HepG2 (cell line): ENCODE data around the gene SH3YL1. TPM values are rescaled to one million over a fixed set of nuclear protein-coding genes. Genes with fewer than 3 reads are reported as not detected.

ENCODE experiments used
- ATAC-seq: fragments of 200-7000 bp; cut with Tn5 transposase; 3 replicates; pipeline ENCODE4 v1.9.1; 2020; ENCODE audit warnings: mild to moderate bottlenecking, moderate library complexity
- BruUV-seq: library from RNA; stranded (reverse); fragments of 400-500 nt; replicated peaks from 2 replicates; lab custom pipeline; 2021; lab: Mats Ljungman, UMichigan
- CTCF ChIA-PET: fragments of 300-600 bp; formaldehyde crosslinking; extraction: SDS; loops from one replicate; lab custom pipeline; 2021; ENCODE audit warnings: low total read pairs, inconsistent platforms, low intra/inter-chr PET ratio; lab: Yijun Ruan, JAX
- POLR2A ChIA-PET: fragments of 350-600 bp; sonication (Branson Sonifier 250); formaldehyde crosslinking; loops from one replicate; lab custom pipeline; 2020; ENCODE audit warnings: antibody characterized with exemption, inconsistent platforms; lab: Yijun Ruan, JAX
- DNase-seq: peaks from one replicate; pipeline ENCODE4 v3.0.0-alpha.2; 2015; ENCODE audit warnings: low spot score
- FAIRE-seq: peaks from 3 replicates; lab custom pipeline; 2011; peaks lifted over from hg19 to GRCh38; lab: Jason Lieb, UNC
- H2AFZ ChIP-seq: one replicate; pipeline ENCODE4 v1.6.1; 2011; ENCODE audit warnings: low read length, inconsistent platforms
- H3K27ac ChIP-seq: fragments of 300-600 bp; 3 replicates; pipeline ENCODE4 v1.8.0; 2011; ENCODE audit warnings: mixed run types, mild to moderate bottlenecking, mixed read lengths, low read length, inconsistent platforms; ENCODE audit not compliant: insufficient read depth; ENCODE audit errors: extremely low read length
- H3K27me3 ChIP-seq, 2 experiments: fragments of 200-600 bp in 1 of 2; 2 replicates in 1 of 2; 3 replicates in 1 of 2; pipeline versions ENCODE4 v1.6.0 to v1.8.0; 2011; ENCODE audit warnings: low read length in 2 of 2, mild to moderate bottlenecking in 2 of 2, moderate library complexity in 2 of 2, inconsistent platforms in 1 of 2; ENCODE audit not compliant: insufficient read depth in 2 of 2, control insufficient read depth in 1 of 2
- H3K36me3 ChIP-seq, 2 experiments: fragments of 200-600 bp in 1 of 2; replicated peaks in 1 of 2; 2 replicates in 1 of 2; 3 replicates in 1 of 2; pipeline versions ENCODE4 v1.5.1 to v1.8.0; 2011; ENCODE audit warnings: low read length in 2 of 2, inconsistent platforms in 1 of 2; ENCODE audit not compliant: insufficient read depth in 2 of 2, control insufficient read depth in 1 of 2
- H3K4me1 ChIP-seq: 2 replicates; pipeline ENCODE4 v1.5.1; 2012; ENCODE audit warnings: low read length, inconsistent platforms; ENCODE audit not compliant: insufficient read depth
- H3K4me2 ChIP-seq: 2 replicates; pipeline ENCODE4 v1.6.0; 2011; ENCODE audit warnings: low read depth, low read length, inconsistent platforms
- H3K4me3 ChIP-seq, 3 experiments: fragments of 200-600 bp in 1 of 3; sonication (generic), shearing (Covaris generic) in 1 of 3; replicated peaks in 1 of 3; 2 replicates each; pipeline ENCODE4 v1.5.1; 2011 to 2016; ENCODE audit warnings: low read length in 3 of 3, inconsistent platforms in 2 of 3, low read depth in 2 of 3, mild to moderate bottlenecking in 2 of 3, control low read depth in 1 of 3, mixed read lengths in 1 of 3; ENCODE audit not compliant: insufficient read depth in 1 of 3
- H3K79me2 ChIP-seq: one replicate; pipeline ENCODE4 v1.6.1; 2011; ENCODE audit warnings: low read length, inconsistent platforms; ENCODE audit not compliant: insufficient read depth
- H3K9ac ChIP-seq: 2 replicates; pipeline ENCODE4 v1.6.0; 2011; ENCODE audit warnings: mild to moderate bottlenecking, low read depth, low read length, inconsistent platforms; ENCODE audit not compliant: insufficient read depth
- H3K9me3 ChIP-seq: 2 replicates; pipeline ENCODE4 v1.5.1; 2012; ENCODE audit warnings: mild to moderate bottlenecking, low read length
- H4K20me1 ChIP-seq: 2 replicates; pipeline ENCODE4 v1.6.0; 2011; ENCODE audit warnings: inconsistent platforms, mild to moderate bottlenecking, low read length, moderate library complexity; ENCODE audit not compliant: insufficient read depth
- GATAD2A ChIP-seq: IDR thresholded peaks from 2 replicates; pipeline ENCODE4 v1.6.1; 2016
- POLR2AphosphoS2 ChIP-seq: IDR thresholded peaks from 2 replicates; pipeline ENCODE4 v1.6.1; 2011; ENCODE audit warnings: low read depth, low read length, improper control_type of control experiment
- STAT6 ChIP-seq: sonication (generic); formaldehyde crosslinking; IDR thresholded peaks from 2 replicates; pipeline ENCODE4 v1.4.0; 2020; ENCODE audit warnings: missing genetic modification reagents, mild to moderate bottlenecking, borderline replicate concordance
- U2AF1 ChIP-seq: fragments of 200-400 bp; formaldehyde crosslinking; optimal IDR thresholded peaks from 2 replicates; pipeline ENCODE3; 2017; ENCODE audit warnings: mild to moderate bottlenecking, low read depth, low read length
- UBTF ChIP-seq: sonication (generic); formaldehyde crosslinking; IDR thresholded peaks from 2 replicates; pipeline ENCODE4 v1.4.0; 2020; ENCODE audit warnings: mild to moderate bottlenecking, missing genetic modification reagents
- ZC3H13 ChIP-seq: sonication (generic); formaldehyde crosslinking; IDR thresholded peaks from 2 replicates; pipeline ENCODE4 v1.8.1; 2023; ENCODE audit warnings: mild to moderate bottlenecking, missing genetic modification reagents, moderate library complexity
- ZNF142 ChIP-seq: sonication (generic); formaldehyde crosslinking; IDR thresholded peaks from 2 replicates; pipeline ENCODE4 v1.4.0; 2020; ENCODE audit warnings: missing genetic modification reagents
- ZNF337 ChIP-seq: sonication (generic); formaldehyde crosslinking; IDR thresholded peaks from 2 replicates; pipeline ENCODE4 v1.5.1; 2020; ENCODE audit warnings: missing genetic modification reagents, low read depth, mild to moderate bottlenecking, borderline replicate concordance
- ZNF44 ChIP-seq: sonication (generic); formaldehyde crosslinking; IDR thresholded peaks from 2 replicates; pipeline ENCODE4 v1.5.1; 2020; ENCODE audit warnings: mild to moderate bottlenecking, missing genetic modification reagents
- ZNF557 ChIP-seq: sonication (generic); formaldehyde crosslinking; IDR thresholded peaks from 2 replicates; pipeline ENCODE4 v1.4.0; 2020; ENCODE audit warnings: missing genetic modification reagents
- ZNF672 ChIP-seq: sonication (generic); formaldehyde crosslinking; IDR thresholded peaks from 2 replicates; pipeline ENCODE4 v1.8.1; 2022; ENCODE audit warnings: missing genetic modification reagents
- ZNF761 ChIP-seq: sonication (generic); formaldehyde crosslinking; conservative IDR thresholded peaks from 2 replicates; pipeline ENCODE4 v1.4.0; 2020; ENCODE audit warnings: mild to moderate bottlenecking, missing genetic modification reagents
- WGBS: methylation state at CpG from one replicate; pipeline ENCODE4 v1.1.6; 2017; ENCODE audit warnings: low lambda C conversion rate; 5-methylcytosine and 5-hydroxymethylcytosine counted together
- in situ Hi-C: cut with HindIII; loops from 2 replicates; pipeline ENCODE4 v1.10.0; 2017; ENCODE audit warnings: low pct_unique_long_range_greater_than_20kb; ENCODE audit not compliant: extremely low pct_ligation_motif_present
- intact Hi-C: fragments of 100-400 bp; cut with micrococcal nuclease; formaldehyde crosslinking; loops from one replicate; pipeline ENCODE4 v1.10.0; 2022; ENCODE audit not compliant: unreplicated experiment
- polyA plus RNA-seq, 8 experiments: library from polyadenylated mRNA; depleted of rRNA in 3 of 8; stranded (reverse) in 7 of 8; unstranded in 1 of 8; fragments of >200 nt; fragmentation: Illumina TruSeq in 4 of 8; extraction: Trizol in 4 of 8; gene quantifications; 2 replicates each; pipeline versions ENCODE4 v1.2.1 to v1.2.3, GENCODE V29; 2011 to 2016; ENCODE audit warnings: low read depth in 4 of 8, missing spikeins in 1 of 8, mixed read lengths in 1 of 8; ENCODE audit not compliant: insufficient read depth in 1 of 8
- total RNA-seq, 5 experiments: library from RNA; depleted of rRNA; stranded (reverse); fragments of >200 nt; fragmentation: Illumina TruSeq; extraction: Trizol; gene quantifications; 2 replicates each; pipeline ENCODE4 v1.2.3, GENCODE V29; 2016; ENCODE audit warnings: low read depth in 1 of 5

The SH3YL1 gene
- total and polyA plus RNA-seq, 2 of the 13 experiments (the other 11 are each of a cell fraction or from before 2014, with no cell fraction given): 13.0 to 48.2 TPM

- no TSS peak for BruUV-seq
- in situ Hi-C loops: no loop called here
- Histone ChIP-seq H3K4me3 (no peak overlapping the region), H3K9me3 (peaks cover 5% of the 10 kb centered on the region; the same call in 1 of the 2 replicates), H3K4me1 (peaks cover 73% of the 10 kb centered on the region), H2AFZ (no peak overlapping the region), H3K36me3 (no peaks in the 10 kb centered on the region), H3K4me2 (peak overlapping the region; percentile 98; the same call in 1 of the 2 replicates), H3K27me3 (no peaks in the 10 kb centered on the region), H4K20me1 (no peaks in the 10 kb centered on the region), H3K79me2 (peaks cover 4% of the 10 kb centered on the region), H3K27ac (peak overlapping the region; percentile 86), H3K9ac (0 out of 2 replicates have a peak overlapping the region, but pooled peaks have one; percentile 8)
- WGBS: 76% methylated on average over 3 of the region's 3 CpGs
- DNase-seq: no peak
- no peak for ATAC-seq
- FAIRE-seq: no peak
- CTCF ChIA-PET: no interaction called here
- intact Hi-C loops: no loop called here
- POLR2A ChIA-PET: interaction anchor here (1.2 to 11.0 kb wide), 4 partner anchors 10 to 82 kb away, joined by 4 to 156 read pairs (median 10); no protein-coding TSS in a partner anchor
- TF ChIP-seq ZNF672 (CRISPR knock-in tag) (no peak), UBTF (CRISPR knock-in tag) (no peak), STAT6 (CRISPR knock-in tag) (no peak), POLR2AphosphoS2 (no peak), ZNF142 (CRISPR knock-in tag) (no peak), ZNF761 (CRISPR knock-in tag) (no peak), ZNF557 (CRISPR knock-in tag) (no peak), U2AF1 (no peak), ZNF337 (CRISPR knock-in tag) (no peak), GATAD2A (0 out of 2 replicates have a peak, but pooled peaks have one; percentile 25), ZC3H13 (no peak), ZNF44 (no peak)
These were observed 4.9 kb downstream of the SH3YL1 start for GRCh38 chr2:258933-259332.
